HEK293 (cell line): ENCODE results near the gene ZSCAN26.
A peak's percentile ranks its signal among the peaks of the same experiment; 100 is the strongest.

Source experiments
- EGR2 ChIP-seq: fragments of 450-650 bp; formaldehyde crosslinking; IDR thresholded peaks from 2 replicates; pipeline ENCODE4 v1.5.1; 2016; ENCODE audit warnings: low read depth, missing biosample characterization, missing genetic modification characterization
- HIC1 ChIP-seq: fragments of 450-650 bp; formaldehyde crosslinking; IDR thresholded peaks from 2 replicates; pipeline ENCODE4 v1.5.1; 2016; ENCODE audit warnings: missing biosample characterization, missing genetic modification characterization
- HOXD13 ChIP-seq: sonication (generic); formaldehyde crosslinking; IDR thresholded peaks from 2 replicates; pipeline ENCODE4 v1.8.0; 2022; ENCODE audit warnings: missing genetic modification reagents, borderline replicate concordance
- KLF9 ChIP-seq: fragments of 450-650 bp; formaldehyde crosslinking; IDR thresholded peaks from 2 replicates; pipeline ENCODE4 v1.5.1; 2016; ENCODE audit warnings: missing biosample characterization, missing genetic modification characterization, low read depth
- PATZ1 ChIP-seq: fragments of 450-650 bp; formaldehyde crosslinking; IDR thresholded peaks from 2 replicates; pipeline ENCODE4 v1.5.1; 2016; ENCODE audit warnings: missing biosample characterization, missing genetic modification characterization
- SCRT1 ChIP-seq: fragments of 450-650 bp; formaldehyde crosslinking; IDR thresholded peaks from 2 replicates; pipeline ENCODE4 v1.5.1; 2016; ENCODE audit warnings: missing biosample characterization, missing genetic modification characterization, borderline replicate concordance
- SCRT2 ChIP-seq: fragments of 450-650 bp; formaldehyde crosslinking; IDR thresholded peaks from 2 replicates; pipeline ENCODE4 v1.5.1; 2016; ENCODE audit warnings: missing biosample characterization, missing genetic modification characterization
- SP2 ChIP-seq: fragments of 450-650 bp; formaldehyde crosslinking; IDR thresholded peaks from 2 replicates; pipeline ENCODE4 v1.5.1; 2016; ENCODE audit warnings: missing biosample characterization, missing genetic modification characterization
- TRIM28 ChIP-seq: IDR thresholded peaks from 2 replicates; pipeline ENCODE4 v1.6.1; 2011; ENCODE audit warnings: low read length, control low read depth, borderline replicate concordance
- YY1 ChIP-seq: fragments of 450-650 bp; formaldehyde crosslinking; IDR thresholded peaks from 2 replicates; pipeline ENCODE4 v1.5.1; 2018; ENCODE audit warnings: missing biosample characterization, missing genetic modification characterization
- ZBTB20 ChIP-seq: fragments of 450-650 bp; formaldehyde crosslinking; IDR thresholded peaks from 2 replicates; pipeline ENCODE4 v1.5.1; 2016; ENCODE audit warnings: missing biosample characterization, missing genetic modification characterization
- ZBTB48 ChIP-seq: fragments of 450-650 bp; formaldehyde crosslinking; IDR thresholded peaks from 2 replicates; pipeline ENCODE4 v1.5.1; 2016; ENCODE audit warnings: missing biosample characterization, missing genetic modification characterization
- ZEB2 ChIP-seq: fragments of 450-650 bp; formaldehyde crosslinking; IDR thresholded peaks from 2 replicates; pipeline ENCODE4 v1.5.1; 2016; ENCODE audit warnings: missing biosample characterization, missing genetic modification characterization
- ZFP69B ChIP-seq: fragments of 450-650 bp; formaldehyde crosslinking; IDR thresholded peaks from 2 replicates; pipeline ENCODE4 v1.5.1; 2016; ENCODE audit warnings: missing biosample characterization, missing genetic modification characterization
- ZNF132 ChIP-seq: fragments of 450-650 bp; formaldehyde crosslinking; IDR thresholded peaks from 2 replicates; pipeline ENCODE4 v1.5.1; 2017; ENCODE audit warnings: missing biosample characterization, missing genetic modification characterization, borderline replicate concordance
- ZNF133 ChIP-seq: fragments of 450-650 bp; formaldehyde crosslinking; IDR thresholded peaks from 2 replicates; pipeline ENCODE4 v1.5.1; 2016; ENCODE audit warnings: missing biosample characterization, missing genetic modification characterization
- ZNF174 ChIP-seq: fragments of 450-650 bp; formaldehyde crosslinking; IDR thresholded peaks from 2 replicates; pipeline ENCODE4 v1.5.0; 2017; ENCODE audit warnings: missing biosample characterization, mild to moderate bottlenecking, missing genetic modification characterization
- ZNF175 ChIP-seq: fragments of 450-650 bp; formaldehyde crosslinking; IDR thresholded peaks from 2 replicates; pipeline ENCODE4 v1.5.1; 2016; ENCODE audit warnings: missing biosample characterization, missing genetic modification characterization
- ZNF2 ChIP-seq: fragments of 450-650 bp; formaldehyde crosslinking; IDR thresholded peaks from 2 replicates; pipeline ENCODE4 v1.5.1; 2016; ENCODE audit warnings: missing biosample characterization, missing genetic modification characterization
- ZNF202 ChIP-seq: fragments of 450-650 bp; formaldehyde crosslinking; IDR thresholded peaks from 2 replicates; pipeline ENCODE4 v1.5.1; 2016; ENCODE audit warnings: missing biosample characterization, missing genetic modification characterization, borderline replicate concordance
- ZNF23 ChIP-seq: fragments of 450-650 bp; formaldehyde crosslinking; IDR thresholded peaks from 2 replicates; pipeline ENCODE4 v1.5.1; 2016; ENCODE audit warnings: missing biosample characterization, missing genetic modification characterization, borderline replicate concordance
- ZNF239 ChIP-seq: fragments of 450-650 bp; formaldehyde crosslinking; IDR thresholded peaks from 2 replicates; pipeline ENCODE4 v1.5.1; 2016; ENCODE audit warnings: missing biosample characterization, missing genetic modification characterization
- ZNF292 ChIP-seq: fragments of 450-650 bp; formaldehyde crosslinking; IDR thresholded peaks from 2 replicates; pipeline ENCODE4 v1.5.1; 2016; ENCODE audit warnings: low read depth, missing biosample characterization, missing genetic modification characterization, borderline replicate concordance
- ZNF37A ChIP-seq: fragments of 450-650 bp; IDR thresholded peaks from 2 replicates; pipeline ENCODE4 v1.5.1; 2018; ENCODE audit warnings: missing biosample characterization, missing genetic modification characterization
- ZNF529 ChIP-seq: fragments of 450-650 bp; formaldehyde crosslinking; IDR thresholded peaks from 2 replicates; pipeline ENCODE4 v1.5.1; 2017; ENCODE audit warnings: missing genetic modification characterization, missing biosample characterization; ENCODE audit not compliant: insufficient replicate concordance
- ZNF530 ChIP-seq: fragments of 450-650 bp; formaldehyde crosslinking; IDR thresholded peaks from 2 replicates; pipeline ENCODE4 v1.5.1; 2016; ENCODE audit warnings: low read depth, missing biosample characterization, missing genetic modification characterization
- ZNF580 ChIP-seq: fragments of 450-650 bp; formaldehyde crosslinking; IDR thresholded peaks from 2 replicates; pipeline ENCODE4 v1.5.1; 2016; ENCODE audit warnings: missing biosample characterization, missing genetic modification characterization
- ZNF664 ChIP-seq: fragments of 450-650 bp; formaldehyde crosslinking; IDR thresholded peaks from 2 replicates; pipeline ENCODE4 v1.5.1; 2016; ENCODE audit warnings: missing biosample characterization, missing genetic modification characterization
- ZNF747 ChIP-seq: fragments of 450-650 bp; formaldehyde crosslinking; IDR thresholded peaks from 2 replicates; pipeline ENCODE4 v1.5.1; 2016; ENCODE audit warnings: missing biosample characterization, missing genetic modification characterization
- TF ChIP-seq, protein P1 (sequence below): fragments of 450-650 bp; formaldehyde crosslinking; IDR thresholded peaks from 2 replicates; pipeline ENCODE4 v1.5.1; 2017; ENCODE audit warnings: missing biosample characterization, missing genetic modification characterization
- TF ChIP-seq, protein P2 (sequence below): fragments of 450-650 bp; formaldehyde crosslinking; IDR thresholded peaks from 2 replicates; pipeline ENCODE4 v1.5.1; 2016; ENCODE audit warnings: missing biosample characterization, missing genetic modification characterization
- TF ChIP-seq, protein P3 (sequence below): fragments of 450-650 bp; formaldehyde crosslinking; IDR thresholded peaks from 2 replicates; pipeline ENCODE4 v1.5.1; 2016; ENCODE audit warnings: missing biosample characterization, missing genetic modification characterization, low read depth

The ZSCAN26 gene

DNA sequence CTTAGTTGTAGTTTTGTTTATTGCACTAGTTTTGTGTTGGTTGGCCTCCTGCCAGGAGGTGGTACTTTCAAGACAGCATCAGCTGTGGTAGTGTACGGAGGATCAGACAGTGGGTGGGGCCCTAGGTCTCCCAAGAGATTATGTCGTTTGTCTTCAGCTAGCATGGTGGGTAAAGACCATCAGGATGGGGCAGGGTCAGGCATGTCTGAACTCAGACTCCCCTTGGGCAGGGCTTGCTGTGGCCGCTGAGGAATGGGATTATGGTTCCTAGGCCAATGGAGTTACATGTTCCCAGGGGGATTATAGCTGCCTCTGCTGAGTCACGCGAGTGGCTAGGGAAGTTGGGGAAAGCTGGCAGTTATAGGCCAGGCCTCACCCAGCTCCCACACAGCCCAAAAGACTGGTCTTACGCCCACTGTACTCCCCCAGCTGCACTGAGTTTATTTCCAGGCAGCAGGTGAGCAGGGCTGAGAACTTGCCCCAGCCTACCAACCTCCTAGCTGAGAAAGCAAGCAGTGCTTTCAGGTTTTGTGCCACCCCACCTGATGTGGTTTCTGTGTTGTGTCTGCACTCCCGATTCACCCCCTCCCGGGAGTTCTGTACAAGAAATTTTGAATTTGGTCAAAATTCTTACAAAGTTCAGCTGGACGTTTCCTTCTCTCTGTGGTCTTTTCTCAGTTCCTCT, 44.3 kb downstream of the ZSCAN26 start (continued):
- TF ChIP-seq, protein P1, sequence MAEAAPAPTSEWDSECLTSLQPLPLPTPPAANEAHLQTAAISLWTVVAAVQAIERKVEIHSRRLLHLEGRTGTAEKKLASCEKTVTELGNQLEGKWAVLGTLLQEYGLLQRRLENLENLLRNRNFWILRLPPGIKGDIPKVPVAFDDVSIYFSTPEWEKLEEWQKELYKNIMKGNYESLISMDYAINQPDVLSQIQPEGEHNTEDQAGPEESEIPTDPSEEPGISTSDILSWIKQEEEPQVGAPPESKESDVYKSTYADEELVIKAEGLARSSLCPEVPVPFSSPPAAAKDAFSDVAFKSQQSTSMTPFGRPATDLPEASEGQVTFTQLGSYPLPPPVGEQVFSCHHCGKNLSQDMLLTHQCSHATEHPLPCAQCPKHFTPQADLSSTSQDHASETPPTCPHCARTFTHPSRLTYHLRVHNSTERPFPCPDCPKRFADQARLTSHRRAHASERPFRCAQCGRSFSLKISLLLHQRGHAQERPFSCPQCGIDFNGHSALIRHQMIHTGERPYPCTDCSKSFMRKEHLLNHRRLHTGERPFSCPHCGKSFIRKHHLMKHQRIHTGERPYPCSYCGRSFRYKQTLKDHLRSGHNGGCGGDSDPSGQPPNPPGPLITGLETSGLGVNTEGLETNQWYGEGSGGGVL (tag by site-specific recombination): no peak
- TF ChIP-seq ZNF133 (tag by site-specific recombination) (no peak), ZBTB20 (tag by site-specific recombination) (peak; percentile 47; the same call in 1 of the 2 replicates), YY1 (tag by site-specific recombination) (no peak; the same call in 1 of the 2 replicates), ZBTB48 (tag by site-specific recombination) (peak; percentile 50; the same call in 1 of the 2 replicates), ZNF292 (tag by site-specific recombination) (no peak), ZNF239 (tag by site-specific recombination) (no peak), PATZ1 (tag by site-specific recombination) (peak; percentile 51; the same call in 1 of the 2 replicates), SP2 (tag by site-specific recombination) (peak; percentile 29; the same call in 1 of the 2 replicates), ZNF747 (tag by site-specific recombination) (no peak), ZNF2 (tag by site-specific recombination) (peak; percentile 80), SCRT2 (tag by site-specific recombination) (no peak), ZNF664 (tag by site-specific recombination) (no peak), EGR2 (tag by site-specific recombination) (peak; percentile 86), SCRT1 (no peak), KLF9 (peak; percentile 56; the same call in 1 of the 2 replicates), ZFP69B (tag by site-specific recombination) (0 out of 2 replicates have a peak, but pooled peaks have one; percentile 22), HIC1 (no peak), ZNF530 (tag by site-specific recombination) (no peak), HOXD13 (CRISPR knock-in tag) (no peak), ZNF37A (no peak), ZNF175 (tag by site-specific recombination) (no peak), ZNF529 (no peak), ZNF174 (tag by site-specific recombination) (no peak), ZNF23 (tag by site-specific recombination) (no peak), ZNF580 (tag by site-specific recombination) (peak; percentile 50; the same call in 1 of the 2 replicates), TRIM28 (peak; percentile 68; the same call in 1 of the 2 replicates), ZEB2 (tag by site-specific recombination) (0 out of 2 replicates have a peak, but pooled peaks have one; percentile 50), ZNF202 (tag by site-specific recombination) (no peak), ZNF132 (tag by site-specific recombination) (no peak)
- TF ChIP-seq, protein P2, sequence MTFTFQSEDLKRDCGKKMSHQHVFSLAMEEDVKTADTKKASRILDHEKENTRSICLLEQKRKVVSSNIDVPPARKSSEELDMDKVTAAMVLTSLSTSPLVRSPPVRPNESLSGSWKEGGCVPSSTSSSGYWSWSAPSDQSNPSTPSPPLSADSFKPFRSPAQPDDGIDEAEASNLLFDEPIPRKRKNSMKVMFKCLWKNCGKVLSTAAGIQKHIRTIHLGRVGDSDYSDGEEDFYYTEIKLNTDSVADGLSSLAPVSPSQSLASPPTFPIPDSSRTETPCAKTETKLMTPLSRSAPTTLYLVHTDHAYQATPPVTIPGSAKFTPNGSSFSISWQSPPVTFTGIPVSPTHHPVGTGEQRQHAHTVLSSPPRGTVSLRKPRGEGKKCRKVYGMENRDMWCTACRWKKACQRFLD (tag by site-specific recombination): no peak
- TF ChIP-seq, protein P3, sequence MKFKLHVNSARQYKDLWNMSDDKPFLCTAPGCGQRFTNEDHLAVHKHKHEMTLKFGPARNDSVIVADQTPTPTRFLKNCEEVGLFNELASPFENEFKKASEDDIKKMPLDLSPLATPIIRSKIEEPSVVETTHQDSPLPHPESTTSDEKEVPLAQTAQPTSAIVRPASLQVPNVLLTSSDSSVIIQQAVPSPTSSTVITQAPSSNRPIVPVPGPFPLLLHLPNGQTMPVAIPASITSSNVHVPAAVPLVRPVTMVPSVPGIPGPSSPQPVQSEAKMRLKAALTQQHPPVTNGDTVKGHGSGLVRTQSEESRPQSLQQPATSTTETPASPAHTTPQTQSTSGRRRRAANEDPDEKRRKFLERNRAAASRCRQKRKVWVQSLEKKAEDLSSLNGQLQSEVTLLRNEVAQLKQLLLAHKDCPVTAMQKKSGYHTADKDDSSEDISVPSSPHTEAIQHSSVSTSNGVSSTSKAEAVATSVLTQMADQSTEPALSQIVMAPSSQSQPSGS (tag by site-specific recombination): no peak
